Skin epidermis (tissue), 12 donors: Measurements from ENCODE around the gene VPS4A.
"Not testable (repeated sequence)": the region's sequence is repeated elsewhere in the genome, so short reads cannot be mapped to it uniquely, and the experiment has no call there.

Experiments used
- H3K27ac ChIP-seq, 21 experiments: fragments of 200-600 bp; sonication (generic) in 11 of 21; one replicate each; pipeline ENCODE4 v1.5.0; 2020; ENCODE audit warnings: mild to moderate bottlenecking in 3 of 21, inconsistent platforms in 2 of 21, moderate library complexity in 2 of 21
- H3K4me3 ChIP-seq, 7 experiments: fragments of 200-600 bp; sonication (generic) in 2 of 7; one replicate each; pipeline ENCODE4 v1.5.0; 2020; ENCODE audit warnings: inconsistent platforms in 2 of 7, mild to moderate bottlenecking in 2 of 7, moderate library complexity in 1 of 7

The VPS4A gene

GRCh38 chr16:69310653-69311532, at the start of gene VPS4A:
Gene VPS4A (plus strand): TSS chr16:69311350. CDS start chr16:69311512, 162 bp downstream.
- peak within 1 kb of the TSS; percentile 69 to 99 (median 86) for H3K4me3 ChIP-seq
- H3K27ac ChIP-seq, result peak within 1 kb of the TSS; percentile 78 to 98 (median 92)

- Histone ChIP-seq H3K4me3 (no peak overlapping the region), H3K27ac (no peak overlapping the region)
Measured at GRCh38 chr16:69266334-69267063, 44.7 kb upstream of the VPS4A start.

GRCh38 chr16:69267633-69268032, 43.5 kb upstream of the VPS4A start:
- H3K4me3 ChIP-seq, result no peak overlapping the region
- no peak overlapping the region for H3K27ac ChIP-seq

- no peak overlapping the region for H3K27ac ChIP-seq
- no peak overlapping the region for H3K4me3 ChIP-seq
Measured at GRCh38 chr16:69270395-69270794, 40.8 kb upstream of the VPS4A start.

- Histone ChIP-seq H3K4me3 (no peak overlapping the region), H3K27ac (no peak overlapping the region)
Measured at GRCh38 chr16:69270831-69271230, 40.3 kb upstream of the VPS4A start.

- H3K27ac ChIP-seq, result no peak overlapping the region
Measured at GRCh38 chr16:69273009-69273408, 38.1 kb upstream of the VPS4A start.

GRCh38 chr16:69274699-69275235, 36.4 kb upstream of the VPS4A start:
- H3K4me3 ChIP-seq, result no peak overlapping the region
- peak overlapping the region in 12 of 21 experiments; percentile 10 to 64 (median 35) for H3K27ac ChIP-seq

More at GRCh38 chr16:69273009-69273408, 38.1 kb upstream of the VPS4A start:
- no peak overlapping the region for H3K4me3 ChIP-seq

- no peak overlapping the region for H3K4me3 ChIP-seq
Measured at GRCh38 chr16:69276148-69277115, 34.7 kb upstream of the VPS4A start.

GRCh38 chr16:69277413-69277812, 33.7 kb upstream of the VPS4A start:
- Histone ChIP-seq H3K4me3 (no peak overlapping the region), H3K27ac (peak overlapping the region in 4 of 21 experiments; percentile 24 to 43 (median 30))

More at GRCh38 chr16:69276148-69277115, 34.7 kb upstream of the VPS4A start:
- peak overlapping the region in 7 of 21 experiments; percentile 4 to 63 (median 30) for H3K27ac ChIP-seq

- Histone ChIP-seq H3K27ac (no peak overlapping the region), H3K4me3 (no peak overlapping the region)
Measured at GRCh38 chr16:69283851-69284250, 27.3 kb upstream of the VPS4A start.

- Histone ChIP-seq H3K27ac (no peak overlapping the region), H3K4me3 (no peak overlapping the region)
Measured at GRCh38 chr16:69285240-69285639, 25.9 kb upstream of the VPS4A start.

- Histone ChIP-seq H3K27ac (peak overlapping the region in 2 of 21 experiments; percentile 5 to 58), H3K4me3 (no peak overlapping the region)
Measured at GRCh38 chr16:69286941-69287713, 24.0 kb upstream of the VPS4A start.

- not testable (repeated sequence) for H3K27ac ChIP-seq, H3K4me3 ChIP-seq
Measured at GRCh38 chr16:69291657-69292056, 19.5 kb upstream of the VPS4A start.

- no peak overlapping the region for H3K27ac ChIP-seq
- no peak overlapping the region for H3K4me3 ChIP-seq
Measured at GRCh38 chr16:69293401-69293800, 17.7 kb upstream of the VPS4A start.

- H3K27ac ChIP-seq, result no peak overlapping the region
Measured at GRCh38 chr16:69294051-69294450, 17.1 kb upstream of the VPS4A start.

GRCh38 chr16:69296771-69297170, 14.4 kb upstream of the VPS4A start:
- not testable (repeated sequence) for H3K27ac ChIP-seq, H3K4me3 ChIP-seq

More at GRCh38 chr16:69294051-69294450, 17.1 kb upstream of the VPS4A start:
- H3K4me3 ChIP-seq, result no peak overlapping the region

- H3K27ac ChIP-seq, result no peak overlapping the region
Measured at GRCh38 chr16:69298261-69298660, 12.9 kb upstream of the VPS4A start.

GRCh38 chr16:69301187-69301586, 10.0 kb upstream of the VPS4A start:
- Histone ChIP-seq H3K4me3 (no peak overlapping the region), H3K27ac (no peak overlapping the region)

More at GRCh38 chr16:69298261-69298660, 12.9 kb upstream of the VPS4A start:
- H3K4me3 ChIP-seq, result no peak overlapping the region
